Stimulated activated CD8-positive, alpha-beta memory T cell treated with anti-CD3 and anti-CD28 coated beads, Interleukin-4, amount 100 ng/mL, for 24 hours (primary cell): ENCODE measurements around the gene ADAMTS2.

Source experiments
- DNase-seq: peaks from one replicate; pipeline ENCODE4 v3.0.0-alpha.2; 2020; ENCODE audit warnings: low read depth

Gene ADAMTS2

GRCh38 chr5:179137643-179138567 lies 207.4 kb downstream of the ADAMTS2 start:
- no peak for DNase-seq

GRCh38 chr5:179137016-179137642 lies 208.1 kb downstream of the ADAMTS2 start:
- DNase-seq = no peak

- DNase-seq = no peak
Observed at GRCh38 chr5:179135441-179136215, 209.6 kb downstream of the ADAMTS2 start.

- DNase-seq = no peak
Observed at GRCh38 chr5:179135006-179135405, 210.3 kb downstream of the ADAMTS2 start.

GRCh38 chr5:179134511-179134910 lies 210.8 kb downstream of the ADAMTS2 start:
- no peak for DNase-seq

- DNase-seq = no peak
Observed at GRCh38 chr5:179132586-179133355, 212.5 kb downstream of the ADAMTS2 start.

- DNase-seq = no peak
Observed at GRCh38 chr5:179131886-179132585, 213.2 kb downstream of the ADAMTS2 start.

- no peak for DNase-seq
Observed at GRCh38 chr5:179131321-179131835, 213.9 kb downstream of the ADAMTS2 start.

GRCh38 chr5:179130101-179130681 lies 215.1 kb downstream of the ADAMTS2 start:
- no peak for DNase-seq

- no peak for DNase-seq
Observed at GRCh38 chr5:179129607-179130071, 215.6 kb downstream of the ADAMTS2 start.

GRCh38 chr5:179128976-179129375 lies 216.3 kb downstream of the ADAMTS2 start:
- DNase-seq = no peak

GRCh38 chr5:179128041-179128365 lies 217.3 kb downstream of the ADAMTS2 start:
- no peak for DNase-seq

- no peak for DNase-seq
Observed at GRCh38 chr5:179127136-179128040, 217.9 kb downstream of the ADAMTS2 start.

- DNase-seq = no peak
Observed at GRCh38 chr5:179126506-179126991, 218.7 kb downstream of the ADAMTS2 start.

- DNase-seq = no peak
Observed at GRCh38 chr5:179125789-179126505, 219.3 kb downstream of the ADAMTS2 start.

- DNase-seq = no peak
Observed at GRCh38 chr5:179124853-179125788, 220.1 kb downstream of the ADAMTS2 start.

- DNase-seq = no peak
Observed at GRCh38 chr5:179124273-179124852, 220.9 kb downstream of the ADAMTS2 start.
